Activated CD4-positive, alpha-beta T cell treated with anti-CD3 and anti-CD28 coated beads, Interleukin-2, amount 10 ng/mL, durations not matched to agents 7 days and 5 days (primary cell): ENCODE data around the gene PPP1R10. TPM values are rescaled to one million over a fixed set of nuclear protein-coding genes. Genes with fewer than 3 reads are reported as not detected.

Source experiments
- microRNA-seq: library from miRNA; unstranded; fragments of <30 nt; microRNA quantifications from one replicate; pipeline ENCODE4 v1.2.0, GENCODE V29; 2021; ENCODE audit warnings: borderline microRNAs expressed, borderline replicate concordance
- total RNA-seq, 2 experiments: library from RNA; stranded (reverse); gene quantifications; one replicate each; pipeline ENCODE4 v1.2.3, GENCODE V29; 2021

PPP1R10 gene
- total RNA-seq, 2 experiments from 2014 or later = 99.1 to 117 TPM

Small RNAs within 50 kb of the gene (microRNA-seq; reads per million reads assigned to microRNA genes)
- 61.3 reads per million, percentile 66 among the genes with 10 or more reads in this experiment for gene MIR877

Other genes with a start within 250 kb of the PPP1R10 start
- gene HLA-E, start 127.7 kb downstream of the PPP1R10 start, total RNA-seq = 100 to 1,000 TPM; 706 to 753 TPM
- gene GNL1, start 60.8 kb downstream of the PPP1R10 start, total RNA-seq = 10 to 100 TPM; 51.5 to 59.9 TPM
- 10 to 100 TPM; 16.0 to 22.2 TPM for gene PRR3, start 59.9 kb downstream of the PPP1R10 start, total RNA-seq
- 10 to 100 TPM; 72.2 to 78.0 TPM for gene ABCF1, start 45.8 kb downstream of the PPP1R10 start, total RNA-seq
- 10 to 100 TPM; 41.4 to 44.4 TPM for gene MRPS18B, start 597 bp upstream of the PPP1R10 start, total RNA-seq
- 1 to 10 TPM; 8.3 to 9.7 TPM for gene ATAT1, start 9.6 kb upstream of the PPP1R10 start, total RNA-seq
- 10 to 100 TPM; 23.2 to 23.9 TPM for gene C6orf136, start 29.9 kb upstream of the PPP1R10 start, total RNA-seq
- gene DHX16, start 55.8 kb upstream of the PPP1R10 start, total RNA-seq = 10 to 100 TPM; 40.4 to 40.7 TPM
- 100 to 1,000 TPM; 243 to 272 TPM for gene PPP1R18, start 69.4 kb upstream of the PPP1R10 start, total RNA-seq
- 10 to 100 TPM; 43.1 to 58.8 TPM for gene NRM, start 73.7 kb upstream of the PPP1R10 start, total RNA-seq
- gene MDC1, start 100.0 kb upstream of the PPP1R10 start, total RNA-seq = 10 to 100 TPM; 46.8 to 53.2 TPM
- 1,000 to 10,000 TPM; 1,494 to 1,661 TPM for gene TUBB, start 103.1 kb upstream of the PPP1R10 start, total RNA-seq
- gene FLOT1, start 125.4 kb upstream of the PPP1R10 start, total RNA-seq = 100 to 1,000 TPM; 199 to 213 TPM
- 10 to 100 TPM; 30.5 to 34.9 TPM for gene IER3, start 127.3 kb upstream of the PPP1R10 start, total RNA-seq